Colonic mucosa (tissue), 4 donors: ENCODE results near the gene ISOC2. TPM values are rescaled to one million over a fixed set of nuclear protein-coding genes. Genes with fewer than 3 reads are reported as not detected.

ENCODE experiments used
- DNase-seq: peaks from one replicate; pipeline ENCODE4 v3.0.0-alpha.2; 2020
- H3K27ac ChIP-seq: fragments of 200-600 bp; one replicate; pipeline ENCODE4 v1.8.0; 2021
- H3K27me3 ChIP-seq: fragments of 200-600 bp; one replicate; pipeline ENCODE4 v1.8.0; 2021
- H3K36me3 ChIP-seq: fragments of 200-600 bp; one replicate; pipeline ENCODE4 v1.8.0; 2021
- H3K4me1 ChIP-seq: fragments of 200-600 bp; one replicate; pipeline ENCODE4 v1.8.0; 2021; ENCODE audit warnings: mild to moderate bottlenecking
- H3K4me3 ChIP-seq: fragments of 200-600 bp; one replicate; pipeline ENCODE4 v1.8.0; 2021
- H3K9ac ChIP-seq, 2 donors: one replicate each; pipeline ENCODE4 v1.7.0; 2013; ENCODE audit warnings: control low read depth in 2 of 2, low read depth in 2 of 2, low read length in 2 of 2
- H3K9me3 ChIP-seq: fragments of 200-600 bp; one replicate; pipeline ENCODE4 v1.8.0; 2021
- CTCF ChIP-seq: fragments of 200-600 bp; IDR thresholded peaks from one replicate; pipeline ENCODE4 v1.8.0; 2022; ENCODE audit warnings: antibody characterized with exemption, mild to moderate bottlenecking
- intact Hi-C: fragments of 100-400 bp; cut with DNase I; formaldehyde crosslinking; loops from one replicate; pipeline ENCODE4 v1.14.1; 2022
- total RNA-seq, 2 donors: library from RNA; stranded (reverse); fragmentation: NEBNext Ultra II Directional in 1 of 2; extraction: Animal tissue kit (Norgen Biotek cat#: 25700) in 1 of 2; gene quantifications; one replicate each; pipeline ENCODE4 v1.2.1, GENCODE V29; 2021
- donor health status: healthy.
- donor health status: DM: no; HTN: no; CAD: no.
- donor health status: DM: no; HTN: no; CAD: no.

Gene ISOC2
- total RNA-seq, 2 donors from 2014 or later: 89.8 to 132 TPM

- no peak for DNase-seq
- H3K4me1 ChIP-seq: peaks cover 10% of the 10 kb centered on the region
- H3K27me3 ChIP-seq: no peaks in the 10 kb centered on the region
- H3K9ac ChIP-seq: peak overlapping the region in 1 of 2 donors; percentile 60
- no peaks in the 10 kb centered on the region for H3K36me3 ChIP-seq
- no peaks in the 10 kb centered on the region for H3K9me3 ChIP-seq
- intact Hi-C loops: no loop called here
- no peak overlapping the region for H3K4me3 ChIP-seq
- TF ChIP-seq CTCF: no peak
- peak overlapping the region; percentile 76 for H3K27ac ChIP-seq
These were observed 24.9 kb upstream of the ISOC2 start for GRCh38 chr19:55486043-55486970.

DNA sequence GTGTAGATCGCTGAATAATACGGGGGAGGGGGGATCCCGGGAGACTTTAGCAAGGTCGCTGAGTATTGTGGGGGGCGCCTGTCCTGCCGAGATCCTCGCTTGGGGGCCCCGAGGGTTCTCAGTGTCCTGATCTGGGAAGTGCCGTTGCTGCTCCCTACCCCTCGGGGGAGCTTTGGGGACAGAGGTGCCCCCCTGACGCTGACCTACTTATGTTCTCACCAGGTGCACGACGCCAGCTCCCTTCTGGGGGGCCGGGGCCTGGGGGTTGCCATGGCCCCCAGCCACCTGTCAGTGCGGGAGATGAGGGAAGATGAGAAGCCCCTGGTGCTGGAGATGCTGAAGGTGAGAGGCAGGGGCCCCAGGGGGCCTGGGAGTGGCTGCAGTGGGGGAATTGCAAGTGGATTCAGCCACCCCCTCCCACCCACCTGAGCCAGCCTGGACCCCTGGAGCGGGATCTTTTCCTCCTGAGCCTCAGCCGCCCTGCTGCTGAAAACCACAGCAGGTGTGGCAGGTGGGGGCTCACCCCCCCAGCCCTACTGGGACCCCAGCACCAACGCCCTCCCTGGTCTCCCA is 24.1 kb upstream of the ISOC2 start:
- H3K4me1 ChIP-seq: peaks cover 10% of the 10 kb centered on the region
- peak overlapping the region; percentile 34 to 60 for H3K9ac ChIP-seq
- intact Hi-C loops: no loop called here
- no peak for TF ChIP-seq CTCF
- DNase-seq: no peak
- H3K27me3 ChIP-seq: no peaks in the 10 kb centered on the region
- H3K4me3 ChIP-seq: peak overlapping the region; percentile 53
- H3K27ac ChIP-seq: peak overlapping the region; percentile 76
- H3K9me3 ChIP-seq: no peaks in the 10 kb centered on the region
- no peaks in the 10 kb centered on the region for H3K36me3 ChIP-seq

DNA sequence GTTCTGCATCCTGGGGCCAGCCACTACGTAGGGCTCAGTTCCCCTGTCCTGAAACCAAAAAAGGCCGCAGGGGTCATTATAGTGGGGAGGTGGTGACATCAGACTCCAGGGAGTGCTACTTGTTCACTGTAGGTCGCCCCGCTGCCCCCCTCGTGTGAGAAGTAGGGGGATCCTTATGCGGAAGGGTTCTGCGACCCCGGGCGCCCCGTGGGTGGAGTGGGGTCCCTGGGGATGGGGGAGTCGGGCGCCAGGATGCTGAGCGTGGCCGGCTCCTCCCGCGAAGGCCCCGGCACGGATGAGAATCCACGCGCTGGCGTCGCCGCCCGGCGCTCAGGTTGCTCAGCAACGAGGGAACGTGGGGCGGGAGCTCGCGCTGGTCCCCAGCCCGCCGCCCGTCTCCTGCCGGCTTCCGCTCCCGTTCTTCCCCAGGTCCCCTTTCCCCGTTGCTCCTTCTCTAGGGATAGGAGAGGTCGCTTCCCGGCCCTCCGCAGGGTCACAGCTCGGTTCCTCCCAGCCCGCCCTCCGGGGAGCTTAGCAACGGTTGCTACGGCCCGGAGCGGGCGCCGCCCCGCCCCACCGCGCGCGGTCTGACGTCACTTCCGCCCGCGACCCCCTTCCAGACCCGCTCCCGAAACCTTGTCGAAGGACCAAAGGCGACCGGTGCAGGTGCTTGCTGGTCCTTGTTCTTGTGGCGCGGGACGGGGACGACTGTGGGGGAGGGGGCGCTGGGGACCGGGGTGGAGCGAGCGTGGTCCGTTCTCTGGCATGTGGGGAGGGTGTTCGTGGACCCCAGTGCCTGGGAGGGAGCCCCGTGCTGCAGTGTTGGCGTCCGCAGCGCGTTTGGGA is 23.4 kb upstream of the ISOC2 start, which contains the start of gene NAT14:
TSS of gene NAT14 (plus strand) at position 596 of the 846 bp plus-strand sequence. CDS start 521 bp downstream, outside the sequence.
- peak within 1 kb of the TSS; percentile 53 for H3K4me3 ChIP-seq
- intact Hi-C loops: no loop called here
- DNase-seq: no peak

DNA sequence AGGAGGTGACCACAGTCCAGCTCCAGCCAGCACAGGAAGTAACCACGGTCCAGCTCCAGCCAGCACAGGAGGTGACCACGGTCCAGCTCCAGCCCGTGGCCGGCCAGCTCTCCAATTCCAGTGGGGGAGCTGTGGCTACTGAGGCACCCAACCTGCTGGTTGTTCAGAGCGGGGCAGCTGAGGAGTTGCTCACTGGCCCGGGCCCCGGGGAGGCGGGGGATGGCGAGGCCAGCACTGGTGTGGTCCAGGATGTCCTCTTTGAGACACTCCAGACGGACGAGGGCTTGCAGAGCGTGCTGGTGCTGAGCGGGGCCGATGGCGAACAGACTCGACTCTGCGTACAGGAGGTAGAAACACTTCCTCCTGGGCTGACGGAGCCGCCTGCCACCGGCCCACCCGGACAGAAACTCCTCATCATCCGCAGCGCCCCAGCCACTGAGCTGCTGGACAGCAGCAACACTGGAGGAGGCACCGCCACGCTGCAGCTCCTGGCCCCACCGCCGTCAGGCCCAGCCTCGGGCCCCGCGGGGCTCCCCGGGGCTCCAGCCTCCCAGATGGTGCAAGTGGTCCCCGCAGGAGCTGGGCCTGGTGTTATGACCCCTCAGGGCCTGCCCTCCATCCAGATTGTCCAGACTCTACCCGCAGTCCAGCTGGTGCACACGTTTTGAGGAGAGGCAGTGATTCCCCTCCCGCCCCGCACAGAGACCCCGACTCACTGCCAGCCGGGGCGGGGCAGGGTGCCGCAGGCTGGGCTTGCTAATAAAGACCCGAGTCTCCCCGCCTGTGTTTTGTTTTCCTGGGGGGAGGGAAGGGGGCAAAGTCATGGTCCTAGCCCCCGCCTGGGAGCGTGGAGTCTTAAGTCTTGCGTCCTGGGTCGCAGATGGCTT is 22.5 kb upstream of the ISOC2 start:
- intact Hi-C loops: no loop called here
- no peak overlapping the region for H3K27ac ChIP-seq
- DNase-seq: no peak
- no peaks in the 10 kb centered on the region for H3K27me3 ChIP-seq
- H3K9ac ChIP-seq: peak overlapping the region; percentile 34 to 35
- no peak for TF ChIP-seq CTCF
- no peaks in the 10 kb centered on the region for H3K36me3 ChIP-seq
- no peaks in the 10 kb centered on the region for H3K9me3 ChIP-seq
- peak overlapping the region; percentile 53 for H3K4me3 ChIP-seq
- peaks cover 10% of the 10 kb centered on the region for H3K4me1 ChIP-seq

More for the DNA sequence above, 23.4 kb upstream of the ISOC2 start, which contains the start of gene NAT14:
- Histone ChIP-seq H3K9me3 (no peaks in the 10 kb centered on the region), H3K4me1 (peaks cover 10% of the 10 kb centered on the region), H3K9ac (peak within 1 kb of the TSS; percentile 34 to 60), H3K36me3 (no peaks in the 10 kb centered on the region), H3K27me3 (no peaks in the 10 kb centered on the region), H3K27ac (peak within 1 kb of the TSS; percentile 76)
- no peak for TF ChIP-seq CTCF
